GM12878 (cell line): ENCODE results near the gene INSRR. TPM values are rescaled to one million over a fixed set of nuclear protein-coding genes. Genes with fewer than 3 reads are reported as not detected.

Experiments used
- ATAC-seq: fragments of 200-7000 bp; cut with Tn5 transposase; 3 replicates; pipeline ENCODE4 v1.9.1; 2020; ENCODE audit warnings: mild to moderate bottlenecking, moderate library complexity
- BruUV-seq: library from RNA; stranded (reverse); fragments of 400-500 nt; replicated peaks from 2 replicates; lab custom pipeline; 2021; lab: Mats Ljungman, UMichigan
- CTCF ChIA-PET: fragments of 300-600 bp; sonication (Branson Sonifier 250); formaldehyde crosslinking; extraction: SDS; loops from one replicate; lab custom pipeline; 2021; ENCODE audit warnings: inconsistent platforms; lab: Yijun Ruan, JAX
- POLR2A ChIA-PET: fragments of 350-600 bp; formaldehyde crosslinking; extraction: SDS; loops from one replicate; lab custom pipeline; 2021; ENCODE audit warnings: inconsistent platforms; lab: Charles Lee
- RAD21 ChIA-PET: fragments of 300-600 bp; sonication (Branson Sonifier 250); formaldehyde crosslinking; loops from one replicate; lab custom pipeline; 2023; ENCODE audit warnings: antibody characterized with exemption; ENCODE audit not compliant: unreplicated experiment; lab: Charles Lee
- SMC1A ChIA-PET: fragments of 300-600 bp; sonication (Branson Sonifier 250); formaldehyde crosslinking; loops from one replicate; lab custom pipeline; 2023; ENCODE audit not compliant: unreplicated experiment, uncharacterized antibody; lab: Charles Lee
- DNase-seq: peaks from one replicate; pipeline ENCODE4 v3.0.0-alpha.2; 2011; ENCODE audit warnings: low read depth, low spot score
- FAIRE-seq: peaks from 3 replicates; lab custom pipeline; 2011; peaks lifted over from hg19 to GRCh38; lab: Jason Lieb, UNC
- H2AFZ ChIP-seq: 2 replicates; pipeline ENCODE4 v1.6.0; 2011; ENCODE audit warnings: low read depth, low read length, control low read depth; ENCODE audit not compliant: control insufficient read depth
- H3K27ac ChIP-seq: 2 replicates; pipeline ENCODE4 v1.5.1; 2011; ENCODE audit warnings: control low read depth; ENCODE audit not compliant: control insufficient read depth, insufficient read depth
- H3K27me3 ChIP-seq, 2 experiments: replicated peaks in 1 of 2; 2 replicates each; pipeline versions ENCODE4 v1.6.0 to v1.6.1; 2011; ENCODE audit warnings: low read length in 1 of 2; ENCODE audit not compliant: control insufficient read depth in 2 of 2, insufficient read depth in 2 of 2
- H3K36me3 ChIP-seq, 2 experiments: 2 replicates each; pipeline ENCODE4 v1.5.1; 2011; ENCODE audit warnings: low read length in 1 of 2; ENCODE audit not compliant: control insufficient read depth in 2 of 2, insufficient read depth in 2 of 2
- H3K4me1 ChIP-seq: 2 replicates; pipeline ENCODE4 v1.6.1; 2011; ENCODE audit warnings: mild to moderate bottlenecking, low read length, moderate library complexity, mixed read lengths; ENCODE audit not compliant: control insufficient read depth, insufficient read depth
- H3K4me2 ChIP-seq: 2 replicates; pipeline ENCODE4 v1.6.0; 2011; ENCODE audit warnings: control low read depth; ENCODE audit not compliant: control insufficient read depth, insufficient read depth
- H3K4me3 ChIP-seq: fragments of 200-600 bp; sonication (generic); 2 replicates; pipeline ENCODE4 v1.5.1; 2016
- H3K79me2 ChIP-seq: 2 replicates; pipeline ENCODE4 v1.6.0; 2011; ENCODE audit warnings: low read length; ENCODE audit not compliant: control insufficient read depth, insufficient read depth
- H3K9ac ChIP-seq: 2 replicates; pipeline ENCODE4 v1.8.0; 2011; ENCODE audit warnings: low read length, control low read depth, mixed read lengths; ENCODE audit not compliant: control insufficient read depth, insufficient read depth
- H3K9me3 ChIP-seq: replicated peaks from 3 replicates; pipeline ENCODE4 v1.5.1; 2011; ENCODE audit warnings: mild to moderate bottlenecking, low read length; ENCODE audit not compliant: control insufficient read depth, insufficient read depth
- H4K20me1 ChIP-seq: 2 replicates; pipeline ENCODE4 v1.6.0; 2011; ENCODE audit not compliant: control insufficient read depth, insufficient read depth
- ASH2L ChIP-seq: fragments of 300-600, 200-600 bp; sonication (generic); IDR thresholded peaks from 2 replicates; pipeline ENCODE4 v1.6.1; 2017; ENCODE audit warnings: low read depth, mild to moderate bottlenecking, borderline replicate concordance
- CREM ChIP-seq: IDR thresholded peaks from 2 replicates; pipeline ENCODE4 v1.6.1; 2014; ENCODE audit warnings: antibody characterized with exemption, low read depth
- GATAD2B ChIP-seq: fragments of 450-650 bp; conservative IDR thresholded peaks from 2 replicates; pipeline ENCODE4 v1.6.1; 2017; ENCODE audit warnings: low read depth, mild to moderate bottlenecking, moderate library complexity
- IRF3 ChIP-seq: fragments of 450-650 bp; IDR thresholded peaks from 2 replicates; pipeline ENCODE4 v1.6.1; 2014; ENCODE audit warnings: mild to moderate bottlenecking
- NFYB ChIP-seq: IDR thresholded peaks from 2 replicates; pipeline ENCODE4 v1.6.1; 2011; ENCODE audit warnings: low read depth, mild to moderate bottlenecking, low read length, improper control_type of control experiment, moderate library complexity; ENCODE audit not compliant: insufficient read depth
- POU2F2 ChIP-seq: IDR thresholded peaks from 3 replicates; pipeline ENCODE4 v1.6.1; 2011; ENCODE audit warnings: low read depth, mild to moderate bottlenecking, low read length, borderline replicate concordance
- RB1 ChIP-seq: fragments of 450-650 bp; formaldehyde crosslinking; IDR thresholded peaks from 2 replicates; pipeline ENCODE4 v1.6.1; 2017; ENCODE audit warnings: mild to moderate bottlenecking, borderline replicate concordance
- TBL1XR1 ChIP-seq: IDR thresholded peaks from 2 replicates; pipeline ENCODE4 v1.6.1; 2012; ENCODE audit warnings: low read depth, low read length, improper control_type of control experiment
- TCF3 ChIP-seq: IDR thresholded peaks from 2 replicates; pipeline ENCODE4 v1.6.1; 2012; ENCODE audit warnings: low read depth, mild to moderate bottlenecking, low read length, borderline replicate concordance; ENCODE audit not compliant: insufficient read depth
- ZBTB33 ChIP-seq: fragments of 450-650 bp; IDR thresholded peaks from 2 replicates; pipeline ENCODE4 v1.6.1; 2017; ENCODE audit warnings: mild to moderate bottlenecking
- WGBS: methylation state at CpG from one replicate; pipeline ENCODE4 v1.1.6; 2016; ENCODE audit warnings: low lambda C conversion rate; ENCODE audit not compliant: insufficient replicate concordance, insufficient coverage; ENCODE audit errors: missing lambda C conversion rate; 5-methylcytosine and 5-hydroxymethylcytosine counted together
- in situ Hi-C: fragments of 300-500 bp; cut with MboI; formaldehyde crosslinking; loops from 9 replicates; pipeline ENCODE4 v1.14.3; 2018; ENCODE audit warnings: mixed read lengths
- intact Hi-C: fragments of 100-400 bp; cut with micrococcal nuclease; formaldehyde crosslinking; loops from one replicate; pipeline ENCODE4 v1.14.2; 2022; ENCODE audit not compliant: unreplicated experiment
- polyA plus RNA-seq, 11 experiments: library from polyadenylated mRNA; depleted of rRNA in 4 of 11; unstranded in 6 of 11; stranded (reverse) in 5 of 11; fragments of >200 nt; fragmentation: Nextera tagmentation in 4 of 11; fragmentation: Illumina TruSeq in 1 of 11; extraction: Ambion mirVana in 4 of 11; extraction: Trizol in 1 of 11; gene quantifications; 1 replicate in 1 of 11; 2 replicates in 10 of 11; pipeline versions ENCODE4 v1.2.1 to v1.2.3, GENCODE V29; 2011 to 2016; ENCODE audit warnings: inconsistent platforms in 2 of 11, missing spikeins in 2 of 11, low read depth in 1 of 11
- total RNA-seq, 4 experiments: library from RNA; depleted of rRNA in 3 of 4; stranded (reverse); fragments of >200 nt in 3 of 4; fragmentation: Illumina TruSeq in 1 of 4; extraction: Trizol in 1 of 4; gene quantifications; 2 replicates each; pipeline versions ENCODE4 v1.2.1 to v1.2.3, GENCODE V29; 2013 to 2021

INSRR gene
- total and polyA plus RNA-seq, 10 of the 15 experiments (the other 5 are each of a cell fraction or from before 2014, with no cell fraction given): 0.01 TPM; not detected in 9

- no peak overlapping the region for H2AFZ ChIP-seq
- H3K4me2 ChIP-seq: no peak overlapping the region
- POLR2A ChIA-PET: no interaction called here
- 47% methylated on average over 4 of the region's 4 CpGs for WGBS
- H4K20me1 ChIP-seq: no peaks in the 10 kb centered on the region
- in situ Hi-C loops: loop anchor here (5.0 kb wide), 2 partner anchors 62 to 177 kb away; no protein-coding TSS in a partner anchor
- H3K27ac ChIP-seq: no peak overlapping the region
- SMC1A ChIA-PET: interaction anchor here (0.9 kb wide), 1 partner anchor 139 kb away, joined by 3 read pairs; no protein-coding TSS in a partner anchor
- no peak for DNase-seq
- H3K27me3 ChIP-seq: peaks cover 1 to 9% of the 10 kb centered on the region in 2 experiments
- H3K9me3 ChIP-seq: no peaks in the 10 kb centered on the region
- CTCF ChIA-PET: interaction anchor here (1.1 to 8.0 kb wide), 4 partner anchors 26 to 139 kb away, joined by 3 to 206 read pairs (median 8); no protein-coding TSS in a partner anchor
- FAIRE-seq: no peak
- intact Hi-C loops: no loop called here
- H3K9ac ChIP-seq: no peak overlapping the region
- TF ChIP-seq TCF3 (no peak), ASH2L (no peak), ZBTB33 (no peak), RB1 (no peak), GATAD2B (no peak), CREM (no peak), IRF3 (no peak), NFYB (no peak), TBL1XR1 (no peak), POU2F2 (no peak)
- RAD21 ChIA-PET: no interaction called here
- no peaks in the 10 kb centered on the region for H3K79me2 ChIP-seq
- no peaks in the 10 kb centered on the region for H3K36me3 ChIP-seq
- no peak overlapping the region for H3K4me3 ChIP-seq
- H3K4me1 ChIP-seq: peaks cover 20% of the 10 kb centered on the region
- no peak for ATAC-seq
- BruUV-seq: no TSS peak
Observed at GRCh38 chr1:156864796-156865195, 5.9 kb upstream of the INSRR start.
